Activated naive CD8-positive, alpha-beta T cell (primary cell): ENCODE data around the gene HCCS.
A peak's percentile ranks its signal among the peaks of the same experiment; 100 is the strongest.
"Not testable (repeated sequence)": the region's sequence is repeated elsewhere in the genome, so short reads cannot be mapped to it uniquely, and the experiment has no call there.

Experiments used
- H3K27ac Mint-ChIP-seq: one replicate; pipeline ENCODE4 v1.8.0; 2021; ENCODE audit warnings: mixed read lengths
- H3K27me3 Mint-ChIP-seq: one replicate; pipeline ENCODE4 v1.8.0; 2021; ENCODE audit warnings: mixed read lengths
- H3K36me3 Mint-ChIP-seq: one replicate; pipeline ENCODE4 v1.8.0; 2021; ENCODE audit warnings: mixed read lengths
- H3K4me1 Mint-ChIP-seq: one replicate; pipeline ENCODE4 v1.8.0; 2021; ENCODE audit warnings: low read depth, mixed read lengths
- H3K4me3 Mint-ChIP-seq: one replicate; pipeline ENCODE4 v1.8.0; 2021; ENCODE audit warnings: mild to moderate bottlenecking, mixed read lengths
- H3K9me3 Mint-ChIP-seq: one replicate; pipeline ENCODE4 v1.8.0; 2021; ENCODE audit warnings: low read depth, mixed read lengths

Gene HCCS

DNA sequence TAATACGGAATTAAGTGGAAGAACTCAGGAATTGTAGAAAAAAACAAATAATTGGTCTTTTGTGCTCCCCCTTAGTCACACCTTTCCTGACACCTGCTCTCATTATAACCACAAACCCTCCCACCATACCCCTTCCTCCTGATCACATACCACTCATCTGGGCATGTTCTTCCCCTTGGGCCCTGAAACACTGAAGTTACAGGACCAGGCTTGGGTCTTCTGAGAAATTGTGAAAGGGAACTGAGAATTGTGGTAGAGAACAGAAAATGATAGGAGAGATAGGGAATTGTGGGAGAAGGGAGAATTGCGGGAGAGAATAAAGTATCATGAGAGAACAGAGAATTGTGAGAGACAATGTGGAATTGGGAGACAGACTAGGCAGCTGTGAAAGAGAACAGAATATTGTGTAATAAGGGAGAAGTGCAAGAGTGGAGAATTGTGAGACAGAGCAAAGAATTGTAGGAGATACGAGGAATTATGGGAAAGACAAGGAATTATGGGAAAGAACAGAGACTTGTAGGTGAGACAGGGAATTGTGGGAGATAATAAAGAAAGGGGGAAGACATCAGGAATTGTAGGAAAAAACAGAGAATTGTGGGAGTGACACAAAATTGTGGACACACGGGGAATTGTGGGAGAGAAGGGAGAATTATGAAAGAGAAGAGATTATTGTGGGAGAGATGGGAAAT is 2.7 kb upstream of the HCCS start:
- Mint-ChIP-seq H3K27me3 (no peaks in the 10 kb centered on the region), H3K9me3 (no peaks in the 10 kb centered on the region), H3K36me3 (no peaks in the 10 kb centered on the region), H3K4me3 (no peak overlapping the region), H3K27ac (no peak overlapping the region), H3K4me1 (peaks cover 19% of the 10 kb centered on the region)

DNA sequence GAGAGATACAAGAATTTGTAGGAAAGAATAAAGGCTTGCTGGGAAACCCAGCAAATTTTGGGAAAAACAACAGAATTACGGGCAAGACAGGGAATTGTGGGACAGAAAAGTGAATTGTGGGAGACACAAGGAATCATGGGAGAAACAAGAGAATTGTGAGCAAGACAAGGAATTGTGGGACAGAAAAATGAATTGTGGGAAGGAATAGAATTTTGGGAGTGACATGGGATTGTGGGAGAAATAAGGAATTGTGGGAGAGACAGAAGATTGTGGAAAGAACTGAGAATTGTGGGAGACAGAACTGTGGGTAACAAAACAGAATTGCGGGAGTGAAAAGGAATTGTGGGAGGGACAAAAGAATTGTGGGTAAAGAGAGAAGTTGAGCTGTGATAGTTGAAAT is 1.2 kb upstream of the HCCS start:
- Mint-ChIP-seq H3K9me3 (no peaks in the 10 kb centered on the region), H3K4me1 (peaks cover 30% of the 10 kb centered on the region), H3K27me3 (no peaks in the 10 kb centered on the region), H3K4me3 (no peak overlapping the region), H3K27ac (no peak overlapping the region), H3K36me3 (no peaks in the 10 kb centered on the region)

DNA sequence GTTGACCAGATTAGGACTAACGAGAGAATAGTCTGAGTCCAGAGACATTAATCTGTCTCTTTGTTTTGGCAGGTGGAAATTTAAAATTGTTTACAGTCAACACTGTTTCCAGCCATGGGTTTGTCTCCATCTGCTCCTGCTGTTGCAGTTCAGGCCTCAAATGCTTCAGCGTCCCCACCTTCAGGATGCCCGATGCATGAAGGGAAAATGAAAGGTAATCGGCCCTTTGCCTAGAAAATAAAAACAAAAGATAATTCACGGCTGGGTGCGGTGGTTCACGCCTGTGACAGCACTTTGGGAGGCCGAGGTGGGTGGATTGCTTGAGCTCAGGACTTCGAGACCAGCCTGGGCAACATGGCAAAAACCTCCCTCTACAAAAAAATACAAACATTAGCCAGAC is 815 bp downstream of the HCCS start:
- H3K27ac Mint-ChIP-seq, result peak overlapping the region; percentile 98
- H3K4me1 Mint-ChIP-seq, result peaks cover 32% of the 10 kb centered on the region
- no peaks in the 10 kb centered on the region for H3K9me3 Mint-ChIP-seq
- no peak overlapping the region for H3K4me3 Mint-ChIP-seq
- peaks cover 3% of the 10 kb centered on the region for H3K36me3 Mint-ChIP-seq
- H3K27me3 Mint-ChIP-seq, result no peaks in the 10 kb centered on the region

DNA sequence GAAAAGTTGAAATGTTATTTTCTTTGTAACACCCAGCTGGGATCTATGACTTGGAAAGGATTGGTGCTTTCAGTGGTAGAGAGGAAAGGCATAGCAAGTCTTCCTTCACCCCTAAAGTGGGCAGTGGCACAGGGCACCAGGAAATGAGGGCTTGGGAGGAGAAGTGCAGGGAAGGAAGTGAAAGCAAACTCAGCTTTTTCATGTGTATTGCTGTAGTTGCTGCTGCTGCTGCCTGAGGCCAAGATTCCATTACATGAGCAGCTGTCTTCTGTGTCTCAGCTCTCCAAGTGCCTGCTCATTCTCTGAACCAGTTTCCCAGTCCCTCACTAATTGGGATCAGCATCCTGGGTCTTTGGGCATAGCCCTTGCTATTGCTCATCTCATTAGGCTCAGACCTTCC is 2.6 kb downstream of the HCCS start:
- peak overlapping the region; percentile 76 for H3K27ac Mint-ChIP-seq
- no peaks in the 10 kb centered on the region for H3K9me3 Mint-ChIP-seq
- H3K4me3 Mint-ChIP-seq, result peak overlapping the region; percentile 35
- H3K27me3 Mint-ChIP-seq, result no peaks in the 10 kb centered on the region
- H3K4me1 Mint-ChIP-seq, result peaks cover 32% of the 10 kb centered on the region
- H3K36me3 Mint-ChIP-seq, result peaks cover 5% of the 10 kb centered on the region

DNA sequence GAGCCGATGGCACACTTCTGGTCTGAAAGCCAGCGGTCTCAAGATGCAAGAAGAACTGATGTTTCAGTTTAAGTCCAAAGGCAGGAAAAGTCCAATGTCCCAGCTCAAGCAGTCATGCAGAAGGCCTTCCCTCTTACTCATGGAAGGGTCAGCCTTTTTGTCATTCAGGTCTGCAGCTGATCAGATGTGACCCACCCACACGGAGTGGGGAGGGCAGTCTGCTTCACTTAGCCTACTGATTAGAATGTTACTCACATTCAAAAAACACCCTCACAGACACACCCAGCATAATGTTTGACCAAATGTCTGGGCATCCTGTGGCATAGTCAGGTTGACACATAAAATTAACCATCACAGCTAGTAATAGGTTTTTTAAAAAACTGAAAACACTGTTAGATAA is 6.6 kb downstream of the HCCS start:
- no peak overlapping the region for H3K4me3 Mint-ChIP-seq
- peaks cover 18% of the 10 kb centered on the region for H3K4me1 Mint-ChIP-seq
- H3K36me3 Mint-ChIP-seq, result peaks cover 14% of the 10 kb centered on the region
- no peak overlapping the region for H3K27ac Mint-ChIP-seq
- no peaks in the 10 kb centered on the region for H3K27me3 Mint-ChIP-seq
- H3K9me3 Mint-ChIP-seq, result no peaks in the 10 kb centered on the region

DNA sequence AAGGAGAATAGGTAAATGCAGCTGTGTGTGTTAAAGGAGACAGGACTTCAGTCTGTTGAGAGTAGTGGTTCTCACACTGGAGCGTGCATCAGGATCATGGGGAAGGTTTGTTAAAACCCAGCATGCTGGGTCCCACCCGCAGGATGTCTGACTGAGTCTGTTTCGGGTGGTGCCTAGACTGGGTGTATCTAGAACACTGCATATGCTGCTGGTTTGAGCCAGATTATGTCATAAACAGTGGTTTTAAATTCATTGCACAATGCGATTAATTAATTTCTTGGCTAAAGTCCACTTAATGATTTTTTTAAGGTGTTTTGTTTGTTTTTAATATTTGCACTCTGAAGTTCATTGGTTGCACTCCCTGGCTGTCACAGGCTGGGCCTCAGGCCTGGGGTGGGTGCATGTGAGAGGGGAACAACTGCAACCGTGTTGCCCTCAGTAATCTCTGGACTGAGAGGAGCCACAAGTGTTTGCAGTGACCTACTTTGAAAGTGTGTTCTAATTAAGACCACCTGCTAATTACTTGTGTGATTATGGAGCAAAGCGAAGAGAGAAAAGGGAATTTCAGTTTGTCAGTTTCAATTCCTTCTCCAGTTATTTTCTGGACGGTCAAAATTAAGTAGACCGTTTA is 8.3 kb downstream of the HCCS start:
- H3K4me1 Mint-ChIP-seq, result peaks cover 4% of the 10 kb centered on the region
- no peak overlapping the region for H3K27ac Mint-ChIP-seq
- H3K9me3 Mint-ChIP-seq, result no peaks in the 10 kb centered on the region
- H3K36me3 Mint-ChIP-seq, result peaks cover 14% of the 10 kb centered on the region
- no peak overlapping the region for H3K4me3 Mint-ChIP-seq
- H3K27me3 Mint-ChIP-seq, result no peaks in the 10 kb centered on the region

DNA sequence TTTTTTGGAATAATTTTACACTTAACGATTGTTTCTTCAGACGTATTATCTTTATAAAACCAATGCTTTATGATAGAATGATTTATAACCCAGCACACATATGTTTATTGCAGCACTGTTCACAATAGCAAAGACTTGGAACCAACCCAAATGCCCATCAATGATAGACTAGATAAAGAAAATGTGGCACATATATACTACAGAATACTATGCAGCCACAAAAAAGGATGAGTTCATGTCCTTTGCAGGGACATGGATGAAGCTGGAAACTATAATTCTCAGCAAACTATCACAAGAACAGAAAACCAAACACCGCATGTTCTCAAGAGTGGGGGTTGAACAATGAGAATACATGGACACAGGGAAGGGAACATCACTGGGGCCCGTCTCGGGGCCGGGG is 12.0 kb downstream of the HCCS start:
- H3K4me3 Mint-ChIP-seq, H3K27me3 Mint-ChIP-seq, H3K9me3 Mint-ChIP-seq, H3K27ac Mint-ChIP-seq, H3K4me1 Mint-ChIP-seq: not testable (repeated sequence)
- peaks cover 11% of the 10 kb centered on the region for H3K36me3 Mint-ChIP-seq

DNA sequence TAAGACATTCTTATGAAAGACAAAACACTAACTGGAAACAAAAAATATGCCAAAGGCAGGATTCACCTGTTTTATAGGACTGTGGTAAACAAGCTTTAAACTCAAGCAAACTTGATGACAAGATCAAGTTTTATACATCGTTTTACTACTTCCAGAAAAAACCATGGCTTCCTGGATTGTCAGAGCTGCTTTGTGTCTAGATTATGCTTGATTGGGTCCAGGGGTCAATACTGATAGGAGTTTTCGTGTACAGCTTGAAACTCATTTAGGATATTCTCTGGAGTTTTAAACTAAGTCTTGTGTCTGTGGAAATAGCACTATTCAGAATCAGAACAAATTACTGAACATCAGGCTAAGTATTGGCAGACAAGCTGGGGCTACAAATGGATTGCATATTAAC is 13.0 kb downstream of the HCCS start:
- H3K27ac Mint-ChIP-seq, result no peak overlapping the region
- H3K27me3 Mint-ChIP-seq, result no peaks in the 10 kb centered on the region
- no peaks in the 10 kb centered on the region for H3K4me1 Mint-ChIP-seq

DNA sequence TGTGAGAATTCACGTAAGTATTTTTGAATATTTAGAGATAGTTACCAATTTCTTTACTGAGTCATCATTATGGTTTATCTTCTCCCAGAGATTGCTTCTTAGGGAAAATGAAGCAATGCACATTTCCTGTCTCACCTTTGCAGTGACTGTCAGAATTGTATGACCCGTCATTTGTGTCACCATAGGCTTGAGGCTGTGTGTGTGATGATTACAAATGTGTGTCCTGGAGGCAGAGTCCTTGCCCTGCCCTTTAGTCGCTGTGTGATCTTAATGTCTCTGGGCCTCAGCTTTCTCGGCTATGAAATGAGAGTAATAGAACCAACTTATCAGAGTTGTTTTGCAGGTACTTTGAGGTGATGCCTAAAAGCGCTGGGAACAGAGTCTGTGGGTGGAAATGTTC is 13.9 kb downstream of the HCCS start:
- Mint-ChIP-seq H3K36me3 (peaks cover 8% of the 10 kb centered on the region), H3K27me3 (no peaks in the 10 kb centered on the region), H3K27ac (no peak overlapping the region), H3K4me3 (no peak overlapping the region), H3K9me3 (no peaks in the 10 kb centered on the region), H3K4me1 (no peaks in the 10 kb centered on the region)

More for the DNA sequence above, 13.0 kb downstream of the HCCS start:
- peaks cover 8% of the 10 kb centered on the region for H3K36me3 Mint-ChIP-seq
- H3K4me3 Mint-ChIP-seq, result no peak overlapping the region
- no peaks in the 10 kb centered on the region for H3K9me3 Mint-ChIP-seq

DNA sequence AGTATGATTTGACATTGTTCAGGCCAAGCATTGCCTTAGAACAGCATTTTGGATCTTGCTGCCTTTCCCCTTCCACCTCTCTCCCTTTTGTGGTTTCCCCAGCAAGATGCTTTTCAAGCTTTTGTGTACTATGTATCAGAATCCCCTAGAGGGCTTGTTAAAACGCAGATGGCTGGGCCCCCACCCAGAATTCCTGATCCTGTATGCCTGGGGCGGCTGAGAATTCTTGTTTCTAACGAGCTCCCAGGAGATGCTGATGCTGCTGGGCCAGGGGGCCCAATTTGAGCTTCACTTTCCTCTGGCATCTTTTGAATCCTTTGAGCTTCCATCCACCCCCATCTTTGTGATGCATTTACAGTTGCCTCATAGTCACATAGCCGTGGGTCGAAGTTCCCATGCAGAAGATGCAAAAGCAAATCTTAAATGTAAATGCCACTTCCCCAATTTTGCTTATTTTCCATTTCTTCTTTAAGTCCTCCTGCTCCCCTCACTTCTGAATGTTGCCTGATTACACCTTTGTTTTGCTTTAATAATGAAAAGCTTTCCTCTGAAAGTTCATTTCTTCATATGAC is 18.5 kb downstream of the HCCS start:
- H3K27ac Mint-ChIP-seq, result no peak overlapping the region
- H3K4me1 Mint-ChIP-seq, result no peaks in the 10 kb centered on the region
- no peaks in the 10 kb centered on the region for H3K27me3 Mint-ChIP-seq
- no peak overlapping the region for H3K4me3 Mint-ChIP-seq
- no peaks in the 10 kb centered on the region for H3K9me3 Mint-ChIP-seq
- no peaks in the 10 kb centered on the region for H3K36me3 Mint-ChIP-seq

DNA sequence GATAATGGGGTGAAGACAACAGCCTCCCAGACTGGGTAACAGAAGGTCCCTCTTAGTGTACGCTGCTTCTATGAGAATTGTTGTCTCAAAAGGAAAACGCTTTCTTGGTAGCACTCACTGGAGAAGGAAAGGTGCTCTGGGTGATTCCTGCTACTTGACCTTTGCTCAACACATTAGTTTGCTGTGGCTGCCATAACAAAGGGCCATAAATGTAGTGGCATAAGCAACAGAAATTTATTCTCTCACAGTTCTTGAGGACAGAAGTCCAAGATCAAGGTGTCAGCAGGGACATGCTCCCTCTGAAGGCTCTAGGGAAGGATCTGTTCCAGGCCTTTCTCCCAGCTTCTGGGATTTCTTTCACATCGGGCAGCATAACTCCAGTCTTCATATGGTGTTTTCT is 19.0 kb downstream of the HCCS start:
- H3K9me3 Mint-ChIP-seq, result no peaks in the 10 kb centered on the region
- no peak overlapping the region for H3K4me3 Mint-ChIP-seq
- no peaks in the 10 kb centered on the region for H3K27me3 Mint-ChIP-seq
- H3K36me3 Mint-ChIP-seq, result no peaks in the 10 kb centered on the region
- no peak overlapping the region for H3K27ac Mint-ChIP-seq
- H3K4me1 Mint-ChIP-seq, result no peaks in the 10 kb centered on the region

DNA sequence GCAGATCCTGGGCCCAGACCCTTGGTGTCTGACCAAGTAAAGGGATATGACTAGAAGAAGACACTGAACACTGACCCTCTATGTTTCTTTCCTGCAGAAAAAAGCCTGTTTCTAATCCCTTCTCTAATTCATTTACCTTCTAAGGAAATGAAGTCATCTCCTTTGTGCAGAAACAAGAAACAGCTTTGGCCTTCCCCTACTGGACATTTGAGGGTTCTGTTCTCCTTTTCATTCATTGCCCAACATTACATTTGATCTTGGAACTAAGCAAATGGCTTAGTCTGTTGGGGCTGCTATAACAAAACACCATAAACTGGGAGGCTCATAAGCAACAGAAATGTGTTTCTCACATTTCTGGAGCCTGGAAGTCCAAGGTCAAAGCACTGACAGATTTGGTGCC is 20.0 kb downstream of the HCCS start:
- H3K9me3 Mint-ChIP-seq, result no peaks in the 10 kb centered on the region
- no peak overlapping the region for H3K4me3 Mint-ChIP-seq
- H3K27ac Mint-ChIP-seq, result no peak overlapping the region
- H3K36me3 Mint-ChIP-seq, result no peaks in the 10 kb centered on the region
- H3K4me1 Mint-ChIP-seq, result no peaks in the 10 kb centered on the region
- H3K27me3 Mint-ChIP-seq, result no peaks in the 10 kb centered on the region

DNA sequence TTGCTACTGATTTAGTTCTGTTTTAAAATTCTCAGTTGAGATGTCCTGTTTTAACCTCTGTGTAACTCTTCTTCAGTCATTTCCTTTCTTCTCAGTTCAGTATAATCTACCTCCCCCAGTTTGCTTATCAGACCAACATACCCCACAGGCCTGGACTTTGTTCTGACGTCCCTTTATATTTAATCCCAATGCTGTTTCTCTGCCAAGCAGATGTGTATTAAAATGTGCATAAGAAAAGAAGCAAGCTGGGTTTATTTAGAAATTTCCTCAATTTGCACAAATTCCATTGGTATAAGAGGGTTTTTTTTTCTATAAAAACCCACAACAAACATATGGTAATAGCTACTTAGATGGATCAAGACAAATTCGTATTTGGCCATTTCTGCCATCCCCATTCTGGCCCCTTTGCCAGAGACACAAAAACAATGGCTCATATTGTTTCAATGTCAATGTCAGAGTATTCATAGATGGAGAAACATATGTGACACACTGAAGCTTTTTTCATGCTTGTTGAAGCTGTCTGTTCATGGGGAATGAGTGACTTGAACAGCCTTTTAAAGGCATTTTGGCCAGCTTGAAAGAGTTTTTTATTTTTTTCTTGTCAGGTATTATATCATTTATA is 24.5 kb downstream of the HCCS start:
- Mint-ChIP-seq H3K36me3 (no peaks in the 10 kb centered on the region), H3K27ac (no peak overlapping the region), H3K4me1 (peaks cover 2% of the 10 kb centered on the region), H3K9me3 (no peaks in the 10 kb centered on the region), H3K4me3 (no peak overlapping the region), H3K27me3 (no peaks in the 10 kb centered on the region)

DNA sequence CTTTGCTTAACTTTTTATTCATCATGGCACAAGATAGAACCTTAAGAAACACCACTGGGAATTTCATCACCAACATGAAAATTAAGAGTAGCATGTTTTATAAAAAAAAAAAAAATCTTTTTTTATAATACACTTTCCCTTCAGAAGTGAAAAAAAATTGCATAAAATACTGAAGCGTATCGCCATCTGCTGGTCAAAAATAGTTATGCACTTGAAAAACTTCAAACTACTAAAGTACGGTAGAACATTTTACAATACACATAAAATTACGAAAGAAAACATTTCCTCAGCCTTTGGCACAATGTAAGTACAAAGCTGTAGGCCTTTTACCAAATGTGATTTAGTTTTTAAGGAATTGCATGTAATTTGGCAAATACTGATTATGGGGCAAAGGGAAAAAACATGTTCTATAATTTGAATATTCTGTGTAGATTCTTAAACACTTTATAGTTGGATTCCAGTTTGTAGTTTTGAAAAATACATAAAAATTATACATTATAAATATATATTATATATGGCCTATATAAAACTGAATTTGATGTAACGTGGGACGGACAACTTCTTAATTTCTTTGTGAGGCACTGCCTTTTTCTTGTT is 26.5 kb downstream of the HCCS start:
- no peaks in the 10 kb centered on the region for H3K27me3 Mint-ChIP-seq
- no peaks in the 10 kb centered on the region for H3K9me3 Mint-ChIP-seq
- no peak overlapping the region for H3K4me3 Mint-ChIP-seq
- H3K4me1 Mint-ChIP-seq, result peaks cover 2% of the 10 kb centered on the region
- H3K27ac Mint-ChIP-seq, result no peak overlapping the region
- H3K36me3 Mint-ChIP-seq, result no peaks in the 10 kb centered on the region
